Panc1 (cell line): ENCODE results near the gene IRX3.

ENCODE experiments used
- POLR2AphosphoS5 ChIP-seq: IDR thresholded peaks from 2 replicates; pipeline ENCODE4 v1.6.1; 2012; ENCODE audit warnings: mild to moderate bottlenecking, low read depth, low read length, moderate library complexity
- SIN3A ChIP-seq: IDR thresholded peaks from 2 replicates; pipeline ENCODE4 v1.6.1; 2012; ENCODE audit warnings: low read depth, mild to moderate bottlenecking, low read length, moderate library complexity, borderline replicate concordance; ENCODE audit not compliant: insufficient read depth
- TCF7L2 ChIP-seq: IDR thresholded peaks from 2 replicates; pipeline ENCODE4 v1.6.1; 2011; ENCODE audit warnings: mild to moderate bottlenecking, low read depth, low read length, inconsistent platforms
- TF ChIP-seq, protein P1 (sequence below): fragments of 450-650 bp; IDR thresholded peaks from 2 replicates; pipeline ENCODE4 v1.5.1; 2017; ENCODE audit warnings: mild to moderate bottlenecking
- TF ChIP-seq, protein P2 (sequence below), 2 experiments: IDR thresholded peaks; 2 replicates each; pipeline ENCODE4 v1.6.1; 2011 to 2012; ENCODE audit warnings: low read depth in 2 of 2, control low read depth in 1 of 2, low read length in 1 of 2, mild to moderate bottlenecking in 1 of 2, moderate library complexity in 1 of 2; ENCODE audit not compliant: insufficient read depth in 1 of 2

- TF ChIP-seq POLR2AphosphoS5 = no peak
- TF ChIP-seq, protein P1, sequence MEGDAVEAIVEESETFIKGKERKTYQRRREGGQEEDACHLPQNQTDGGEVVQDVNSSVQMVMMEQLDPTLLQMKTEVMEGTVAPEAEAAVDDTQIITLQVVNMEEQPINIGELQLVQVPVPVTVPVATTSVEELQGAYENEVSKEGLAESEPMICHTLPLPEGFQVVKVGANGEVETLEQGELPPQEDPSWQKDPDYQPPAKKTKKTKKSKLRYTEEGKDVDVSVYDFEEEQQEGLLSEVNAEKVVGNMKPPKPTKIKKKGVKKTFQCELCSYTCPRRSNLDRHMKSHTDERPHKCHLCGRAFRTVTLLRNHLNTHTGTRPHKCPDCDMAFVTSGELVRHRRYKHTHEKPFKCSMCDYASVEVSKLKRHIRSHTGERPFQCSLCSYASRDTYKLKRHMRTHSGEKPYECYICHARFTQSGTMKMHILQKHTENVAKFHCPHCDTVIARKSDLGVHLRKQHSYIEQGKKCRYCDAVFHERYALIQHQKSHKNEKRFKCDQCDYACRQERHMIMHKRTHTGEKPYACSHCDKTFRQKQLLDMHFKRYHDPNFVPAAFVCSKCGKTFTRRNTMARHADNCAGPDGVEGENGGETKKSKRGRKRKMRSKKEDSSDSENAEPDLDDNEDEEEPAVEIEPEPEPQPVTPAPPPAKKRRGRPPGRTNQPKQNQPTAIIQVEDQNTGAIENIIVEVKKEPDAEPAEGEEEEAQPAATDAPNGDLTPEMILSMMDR = no peak
- TF ChIP-seq SIN3A = no peak
- TF ChIP-seq, protein P2, sequence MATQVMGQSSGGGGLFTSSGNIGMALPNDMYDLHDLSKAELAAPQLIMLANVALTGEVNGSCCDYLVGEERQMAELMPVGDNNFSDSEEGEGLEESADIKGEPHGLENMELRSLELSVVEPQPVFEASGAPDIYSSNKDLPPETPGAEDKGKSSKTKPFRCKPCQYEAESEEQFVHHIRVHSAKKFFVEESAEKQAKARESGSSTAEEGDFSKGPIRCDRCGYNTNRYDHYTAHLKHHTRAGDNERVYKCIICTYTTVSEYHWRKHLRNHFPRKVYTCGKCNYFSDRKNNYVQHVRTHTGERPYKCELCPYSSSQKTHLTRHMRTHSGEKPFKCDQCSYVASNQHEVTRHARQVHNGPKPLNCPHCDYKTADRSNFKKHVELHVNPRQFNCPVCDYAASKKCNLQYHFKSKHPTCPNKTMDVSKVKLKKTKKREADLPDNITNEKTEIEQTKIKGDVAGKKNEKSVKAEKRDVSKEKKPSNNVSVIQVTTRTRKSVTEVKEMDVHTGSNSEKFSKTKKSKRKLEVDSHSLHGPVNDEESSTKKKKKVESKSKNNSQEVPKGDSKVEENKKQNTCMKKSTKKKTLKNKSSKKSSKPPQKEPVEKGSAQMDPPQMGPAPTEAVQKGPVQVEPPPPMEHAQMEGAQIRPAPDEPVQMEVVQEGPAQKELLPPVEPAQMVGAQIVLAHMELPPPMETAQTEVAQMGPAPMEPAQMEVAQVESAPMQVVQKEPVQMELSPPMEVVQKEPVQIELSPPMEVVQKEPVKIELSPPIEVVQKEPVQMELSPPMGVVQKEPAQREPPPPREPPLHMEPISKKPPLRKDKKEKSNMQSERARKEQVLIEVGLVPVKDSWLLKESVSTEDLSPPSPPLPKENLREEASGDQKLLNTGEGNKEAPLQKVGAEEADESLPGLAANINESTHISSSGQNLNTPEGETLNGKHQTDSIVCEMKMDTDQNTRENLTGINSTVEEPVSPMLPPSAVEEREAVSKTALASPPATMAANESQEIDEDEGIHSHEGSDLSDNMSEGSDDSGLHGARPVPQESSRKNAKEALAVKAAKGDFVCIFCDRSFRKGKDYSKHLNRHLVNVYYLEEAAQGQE (IDR thresholded peaks at IDR 0.05; ENCODE audit: insufficient read depth in 1 of 2, low read depth in 2 of 2, low read length in 1 of 2) = no peak
- TF ChIP-seq TCF7L2 = no peak
Measured at GRCh38 chr16:54297154-54297553, 10.6 kb upstream of the IRX3 start.
